ENCODE data around the gene FUBP3.

- TF ChIP-seq, protein P1, sequence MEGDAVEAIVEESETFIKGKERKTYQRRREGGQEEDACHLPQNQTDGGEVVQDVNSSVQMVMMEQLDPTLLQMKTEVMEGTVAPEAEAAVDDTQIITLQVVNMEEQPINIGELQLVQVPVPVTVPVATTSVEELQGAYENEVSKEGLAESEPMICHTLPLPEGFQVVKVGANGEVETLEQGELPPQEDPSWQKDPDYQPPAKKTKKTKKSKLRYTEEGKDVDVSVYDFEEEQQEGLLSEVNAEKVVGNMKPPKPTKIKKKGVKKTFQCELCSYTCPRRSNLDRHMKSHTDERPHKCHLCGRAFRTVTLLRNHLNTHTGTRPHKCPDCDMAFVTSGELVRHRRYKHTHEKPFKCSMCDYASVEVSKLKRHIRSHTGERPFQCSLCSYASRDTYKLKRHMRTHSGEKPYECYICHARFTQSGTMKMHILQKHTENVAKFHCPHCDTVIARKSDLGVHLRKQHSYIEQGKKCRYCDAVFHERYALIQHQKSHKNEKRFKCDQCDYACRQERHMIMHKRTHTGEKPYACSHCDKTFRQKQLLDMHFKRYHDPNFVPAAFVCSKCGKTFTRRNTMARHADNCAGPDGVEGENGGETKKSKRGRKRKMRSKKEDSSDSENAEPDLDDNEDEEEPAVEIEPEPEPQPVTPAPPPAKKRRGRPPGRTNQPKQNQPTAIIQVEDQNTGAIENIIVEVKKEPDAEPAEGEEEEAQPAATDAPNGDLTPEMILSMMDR (IDR thresholded peaks at IDR 0.05): no peak
- TF ChIP-seq POLR2A (IDR thresholded peaks at IDR 0.05) (no peak), POLR2AphosphoS5 (IDR thresholded peaks at IDR 0.05) (no peak)
Measured at GRCh38 chr9:130627896-130628792, 48.8 kb downstream of the FUBP3 start.

All from gastroesophageal sphincter (tissue), 3 donors.